ENCODE data around the gene KCTD17. TPM values are rescaled to one million over a fixed set of nuclear protein-coding genes. Genes with fewer than 3 reads are reported as not detected.

The KCTD17 gene
- total RNA-seq, 1 experiment from 2014 or later = 29.5 TPM

DNA sequence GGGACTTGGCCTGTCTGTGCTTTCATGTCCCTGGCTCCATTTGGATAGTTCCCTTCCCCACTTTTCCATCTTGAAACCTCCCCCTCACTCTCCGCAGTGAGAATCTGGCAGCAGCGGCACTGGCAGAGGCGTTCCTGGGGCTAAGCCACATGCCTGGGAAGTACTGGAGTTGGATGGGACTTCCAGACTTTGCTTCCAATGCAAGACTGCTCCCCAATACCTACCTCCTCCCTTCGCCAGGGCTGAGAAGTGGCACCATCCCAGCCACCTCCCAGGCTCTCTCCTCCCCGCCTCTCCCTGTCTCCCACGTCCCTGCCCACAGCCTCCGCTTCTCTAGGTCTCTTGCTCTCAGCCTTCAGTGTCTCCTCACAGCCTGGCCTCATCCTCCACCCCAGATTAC is 48.9 kb upstream of the KCTD17 start:
- H4K20me1 ChIP-seq (ENCODE audit: insufficient read depth) = no peaks in the 10 kb centered on the region
- no peaks in the 10 kb centered on the region for H3K79me2 ChIP-seq (ENCODE audit: low read depth)
- no peak overlapping the region for H3K27ac ChIP-seq
- no peak overlapping the region for H3K4me3 ChIP-seq
- H3K4me2 ChIP-seq = no peak overlapping the region
- no peaks in the 10 kb centered on the region; the same call in 1 of the 2 replicates for H3K27me3 ChIP-seq (ENCODE audit: insufficient read depth, low read depth)
- CTCF ChIA-PET = no interaction called here
- no TSS peak for BruUV-seq (replicated peaks)
- H3K4me1 ChIP-seq (replicated peaks; ENCODE audit: insufficient read depth) = peaks cover 17% of the 10 kb centered on the region
- intact Hi-C loops (cut with micrococcal nuclease; ENCODE audit: unreplicated experiment) = no loop called here
- TF ChIP-seq, protein P1, sequence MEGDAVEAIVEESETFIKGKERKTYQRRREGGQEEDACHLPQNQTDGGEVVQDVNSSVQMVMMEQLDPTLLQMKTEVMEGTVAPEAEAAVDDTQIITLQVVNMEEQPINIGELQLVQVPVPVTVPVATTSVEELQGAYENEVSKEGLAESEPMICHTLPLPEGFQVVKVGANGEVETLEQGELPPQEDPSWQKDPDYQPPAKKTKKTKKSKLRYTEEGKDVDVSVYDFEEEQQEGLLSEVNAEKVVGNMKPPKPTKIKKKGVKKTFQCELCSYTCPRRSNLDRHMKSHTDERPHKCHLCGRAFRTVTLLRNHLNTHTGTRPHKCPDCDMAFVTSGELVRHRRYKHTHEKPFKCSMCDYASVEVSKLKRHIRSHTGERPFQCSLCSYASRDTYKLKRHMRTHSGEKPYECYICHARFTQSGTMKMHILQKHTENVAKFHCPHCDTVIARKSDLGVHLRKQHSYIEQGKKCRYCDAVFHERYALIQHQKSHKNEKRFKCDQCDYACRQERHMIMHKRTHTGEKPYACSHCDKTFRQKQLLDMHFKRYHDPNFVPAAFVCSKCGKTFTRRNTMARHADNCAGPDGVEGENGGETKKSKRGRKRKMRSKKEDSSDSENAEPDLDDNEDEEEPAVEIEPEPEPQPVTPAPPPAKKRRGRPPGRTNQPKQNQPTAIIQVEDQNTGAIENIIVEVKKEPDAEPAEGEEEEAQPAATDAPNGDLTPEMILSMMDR (conservative IDR thresholded peaks at IDR 0.05) = no peak
- no peak for TF ChIP-seq EZH2 (IDR thresholded peaks at IDR 0.05; ENCODE audit: low read depth)
- H3F3A ChIP-seq (ENCODE audit: insufficient read depth, low read depth) = peaks cover 8% of the 10 kb centered on the region; the same call in 1 of the 2 replicates
- DNase-seq = no peak
- H3K36me3 ChIP-seq (ENCODE audit: low read depth) = no peaks in the 10 kb centered on the region
- no peaks in the 10 kb centered on the region for H3K9me3 ChIP-seq (ENCODE audit: insufficient read depth, low read depth)
- no peak overlapping the region for H2AFZ ChIP-seq
- no peaks in the 10 kb centered on the region; the same call in 1 of the 2 replicates for H3K9me2 ChIP-seq (ENCODE audit: insufficient read depth)
- POLR2A ChIA-PET (ENCODE audit: unreplicated experiment) = no interaction called here

DNA sequence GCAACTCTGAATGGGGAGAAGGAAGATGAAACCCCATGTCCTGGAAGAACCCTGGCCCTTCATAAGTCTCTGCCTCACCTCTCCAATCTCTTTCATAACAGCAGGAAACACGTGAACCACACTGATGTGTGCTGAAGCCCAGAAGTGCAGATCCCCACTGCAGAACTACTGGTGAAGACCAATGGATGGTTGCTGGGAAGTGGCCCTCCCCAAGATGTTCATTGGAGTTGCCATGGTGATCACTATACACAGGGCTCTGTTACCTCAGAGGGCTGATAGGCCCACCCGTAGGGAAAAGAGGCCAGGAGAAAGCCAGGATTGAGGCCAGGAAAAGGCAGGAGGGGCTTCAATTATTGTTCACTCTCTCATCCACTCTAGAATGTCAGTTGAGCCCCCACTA is 43.9 kb upstream of the KCTD17 start:
- CTCF ChIA-PET = no interaction called here

DNA sequence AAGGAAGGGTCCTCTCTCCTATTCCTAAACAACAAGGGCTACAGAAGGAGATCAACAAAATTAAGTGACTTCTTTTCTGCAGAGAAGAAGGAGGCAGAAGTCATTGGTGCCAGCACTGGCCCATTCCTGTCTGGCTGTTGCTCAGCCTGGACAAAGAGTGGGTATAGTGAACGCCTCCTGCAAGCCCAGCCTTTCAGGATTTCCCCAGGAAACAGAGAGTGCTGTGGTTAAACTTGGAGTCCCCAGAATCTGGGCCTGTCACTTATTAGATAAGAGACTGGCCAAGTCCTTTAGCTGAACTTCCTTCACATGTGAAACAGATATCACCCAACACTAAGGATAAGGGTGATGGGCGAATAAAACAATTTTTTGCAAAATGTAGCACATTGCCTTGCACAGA is 43.2 kb upstream of the KCTD17 start:
- H2AFZ ChIP-seq = no peak overlapping the region
- CTCF ChIA-PET = no interaction called here

More for the DNA sequence above, 43.9 kb upstream of the KCTD17 start:
- H3K79me2 ChIP-seq (ENCODE audit: low read depth) = no peaks in the 10 kb centered on the region
- peaks cover 5% of the 10 kb centered on the region; the same call in 1 of the 2 replicates for H3F3A ChIP-seq (ENCODE audit: insufficient read depth, low read depth)
- DNase-seq = no peak
- H3K4me3 ChIP-seq = no peak overlapping the region
- H3K36me3 ChIP-seq (ENCODE audit: low read depth) = no peaks in the 10 kb centered on the region
- H3K4me2 ChIP-seq = no peak overlapping the region
- no peak overlapping the region for H3K27ac ChIP-seq
- intact Hi-C loops (cut with micrococcal nuclease; ENCODE audit: unreplicated experiment) = no loop called here
- H2AFZ ChIP-seq = no peak overlapping the region
- no peaks in the 10 kb centered on the region; the same call in 1 of the 2 replicates for H3K27me3 ChIP-seq (ENCODE audit: insufficient read depth, low read depth)
- BruUV-seq (replicated peaks) = no TSS peak
- peaks cover 12% of the 10 kb centered on the region for H3K4me1 ChIP-seq (replicated peaks; ENCODE audit: insufficient read depth)
- TF ChIP-seq, protein P1 (conservative IDR thresholded peaks at IDR 0.05) = no peak
- no peak for TF ChIP-seq EZH2 (IDR thresholded peaks at IDR 0.05; ENCODE audit: low read depth)
- no peaks in the 10 kb centered on the region for H4K20me1 ChIP-seq (ENCODE audit: insufficient read depth)
- POLR2A ChIA-PET (ENCODE audit: unreplicated experiment) = no interaction called here
- H3K9me3 ChIP-seq (ENCODE audit: insufficient read depth, low read depth) = no peaks in the 10 kb centered on the region
- H3K9me2 ChIP-seq (ENCODE audit: insufficient read depth) = no peaks in the 10 kb centered on the region; the same call in 1 of the 2 replicates

More for the DNA sequence above, 43.2 kb upstream of the KCTD17 start:
- Histone ChIP-seq H3K4me3 (no peak overlapping the region), H3K4me2 (no peak overlapping the region), H4K20me1 (ENCODE audit: insufficient read depth) (no peaks in the 10 kb centered on the region), H3F3A (ENCODE audit: insufficient read depth, low read depth) (peaks cover 5% of the 10 kb centered on the region; the same call in 1 of the 2 replicates), H3K27ac (no peak overlapping the region), H3K27me3 (ENCODE audit: insufficient read depth, low read depth) (no peaks in the 10 kb centered on the region; the same call in 1 of the 2 replicates), H3K79me2 (ENCODE audit: low read depth) (no peaks in the 10 kb centered on the region), H3K9me3 (ENCODE audit: insufficient read depth, low read depth) (no peaks in the 10 kb centered on the region), H3K4me1 (replicated peaks; ENCODE audit: insufficient read depth) (peaks cover 19% of the 10 kb centered on the region), H3K9me2 (ENCODE audit: insufficient read depth) (no peaks in the 10 kb centered on the region; the same call in 1 of the 2 replicates), H3K36me3 (ENCODE audit: low read depth) (no peaks in the 10 kb centered on the region)
- POLR2A ChIA-PET (ENCODE audit: unreplicated experiment) = interaction anchor here (0.7 kb wide), 1 partner anchor 320 kb away, joined by 3 read pairs; no protein-coding TSS in a partner anchor
- DNase-seq = no peak
- intact Hi-C loops (cut with micrococcal nuclease; ENCODE audit: unreplicated experiment) = no loop called here
- no peak for TF ChIP-seq EZH2 (IDR thresholded peaks at IDR 0.05; ENCODE audit: low read depth)
- TF ChIP-seq, protein P1 (conservative IDR thresholded peaks at IDR 0.05) = no peak
- BruUV-seq (replicated peaks) = no TSS peak

All from PC-9 (cell line).